K562 (cell line): ENCODE measurements around the gene ACOT9.

Source experiments
- CBFB ChIP-seq: sonication (generic); formaldehyde crosslinking; IDR thresholded peaks from 2 replicates; pipeline ENCODE4 v1.4.0; 2020; ENCODE audit warnings: mild to moderate bottlenecking, missing genetic modification reagents
- NFIC ChIP-seq: fragments of 450-650 bp; IDR thresholded peaks from 2 replicates; pipeline ENCODE4 v1.6.1; 2017; ENCODE audit warnings: mild to moderate bottlenecking, inconsistent platforms
- RBBP5 ChIP-seq: fragments of 200-600 bp; sonication (generic); IDR thresholded peaks from 2 replicates; pipeline ENCODE4 v1.6.1; 2012; ENCODE audit warnings: borderline replicate concordance, mild to moderate bottlenecking, low read length, control low read depth, inconsistent platforms; ENCODE audit not compliant: insufficient read depth, poor library complexity, severe bottlenecking
- TBL1XR1 ChIP-seq, 2 experiments: IDR thresholded peaks; 2 replicates each; pipeline ENCODE4 v1.6.1; 2012; ENCODE audit warnings: improper control_type of control experiment in 2 of 2, low read length in 2 of 2, mild to moderate bottlenecking in 1 of 2
- ZNF668 ChIP-seq: fragments of 250-450 bp; sonication (Bioruptor Pico); IDR thresholded peaks from 2 replicates; pipeline ENCODE4 v1.8.0; 2022; ENCODE audit warnings: mild to moderate bottlenecking, inconsistent platforms

DNA sequence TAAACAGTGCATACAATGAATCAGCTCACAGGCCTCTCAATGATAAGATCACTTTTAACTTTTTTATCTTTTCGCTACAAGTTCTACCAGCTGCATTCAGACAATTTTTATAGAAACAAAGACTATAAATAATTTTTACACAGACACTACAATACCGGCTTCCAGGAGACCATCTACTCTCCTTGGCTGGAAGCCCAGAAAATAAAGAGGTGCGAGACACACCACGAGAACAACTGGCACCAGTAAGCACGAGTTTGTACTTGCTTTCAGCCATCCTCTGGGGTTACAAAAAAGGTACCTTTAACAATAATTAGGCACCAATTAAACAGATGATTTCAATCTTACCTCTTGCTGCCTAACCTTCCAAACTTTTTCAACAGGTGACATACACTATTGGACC lies 87.0 kb downstream of the ACOT9 start:
- TF ChIP-seq CBFB (CRISPR knock-in tag): no peak
- no peak for TF ChIP-seq TBL1XR1 (IDR thresholded peaks at IDR 0.05; ENCODE audit: low read length in 2 of 2)
- no peak for TF ChIP-seq ZNF668 (CRISPR knock-in tag)
- TF ChIP-seq NFIC: no peak
- no peak for TF ChIP-seq RBBP5
